ENCODE results near the gene JAK1.

JAK1 gene

DNA sequence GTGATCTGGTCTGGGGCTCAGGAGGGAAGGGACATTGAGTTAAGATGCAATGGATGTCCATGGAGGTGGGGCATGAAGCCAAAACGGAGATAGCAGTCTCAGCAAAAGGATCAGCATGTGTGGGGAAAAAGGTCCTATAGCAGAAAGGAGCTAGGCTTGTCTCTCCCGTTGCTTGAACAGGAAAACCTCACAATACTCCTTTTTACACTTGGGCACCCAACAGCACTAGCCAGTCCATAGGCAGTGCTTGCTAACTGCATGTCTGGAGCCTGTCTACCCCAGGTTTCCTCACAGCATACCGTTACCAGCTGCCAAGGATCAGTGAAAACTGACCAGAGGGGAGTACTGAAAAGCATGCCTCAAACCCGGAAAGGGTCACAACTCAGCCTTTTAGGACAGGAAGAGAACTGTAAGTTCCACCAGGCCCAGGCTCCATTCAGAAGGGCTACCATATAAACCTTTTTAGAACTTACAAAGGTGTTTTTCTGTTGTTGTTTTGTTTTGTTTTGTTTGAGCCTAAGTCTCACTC lies 78.6 kb downstream of the JAK1 start:
- DNase-seq (ENCODE audit: low read depth), result no peak
- H3K4me3 ChIP-seq (ENCODE audit: low read depth, low read length), result no peak overlapping the region
- TF ChIP-seq, protein P1, sequence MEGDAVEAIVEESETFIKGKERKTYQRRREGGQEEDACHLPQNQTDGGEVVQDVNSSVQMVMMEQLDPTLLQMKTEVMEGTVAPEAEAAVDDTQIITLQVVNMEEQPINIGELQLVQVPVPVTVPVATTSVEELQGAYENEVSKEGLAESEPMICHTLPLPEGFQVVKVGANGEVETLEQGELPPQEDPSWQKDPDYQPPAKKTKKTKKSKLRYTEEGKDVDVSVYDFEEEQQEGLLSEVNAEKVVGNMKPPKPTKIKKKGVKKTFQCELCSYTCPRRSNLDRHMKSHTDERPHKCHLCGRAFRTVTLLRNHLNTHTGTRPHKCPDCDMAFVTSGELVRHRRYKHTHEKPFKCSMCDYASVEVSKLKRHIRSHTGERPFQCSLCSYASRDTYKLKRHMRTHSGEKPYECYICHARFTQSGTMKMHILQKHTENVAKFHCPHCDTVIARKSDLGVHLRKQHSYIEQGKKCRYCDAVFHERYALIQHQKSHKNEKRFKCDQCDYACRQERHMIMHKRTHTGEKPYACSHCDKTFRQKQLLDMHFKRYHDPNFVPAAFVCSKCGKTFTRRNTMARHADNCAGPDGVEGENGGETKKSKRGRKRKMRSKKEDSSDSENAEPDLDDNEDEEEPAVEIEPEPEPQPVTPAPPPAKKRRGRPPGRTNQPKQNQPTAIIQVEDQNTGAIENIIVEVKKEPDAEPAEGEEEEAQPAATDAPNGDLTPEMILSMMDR (IDR thresholded peaks at IDR 0.05; ENCODE audit: low read depth, low read length, missing control alignments), result no peak

DNA sequence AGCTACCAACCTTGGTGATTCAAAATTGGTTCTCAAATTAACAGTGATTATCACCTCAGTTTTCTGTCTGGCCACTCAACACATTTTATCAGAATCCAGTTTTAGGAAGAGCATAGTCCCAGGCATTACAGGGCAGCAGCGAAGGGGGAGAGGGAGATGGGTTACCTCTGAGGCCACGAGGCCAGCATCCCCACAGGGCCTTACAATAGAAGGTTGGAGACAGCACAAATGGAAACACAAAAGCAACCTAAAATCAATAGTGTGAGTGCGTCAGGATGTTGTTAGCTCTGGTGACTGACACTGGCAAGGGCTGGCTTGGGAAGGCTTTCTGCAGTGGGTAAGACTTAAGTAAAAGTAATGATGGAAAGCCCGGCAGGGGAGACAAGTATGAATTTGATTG lies 79.5 kb downstream of the JAK1 start:
- no peak for DNase-seq (ENCODE audit: low read depth)
- TF ChIP-seq, protein P1 (IDR thresholded peaks at IDR 0.05; ENCODE audit: low read depth, low read length, missing control alignments), result no peak

DNA sequence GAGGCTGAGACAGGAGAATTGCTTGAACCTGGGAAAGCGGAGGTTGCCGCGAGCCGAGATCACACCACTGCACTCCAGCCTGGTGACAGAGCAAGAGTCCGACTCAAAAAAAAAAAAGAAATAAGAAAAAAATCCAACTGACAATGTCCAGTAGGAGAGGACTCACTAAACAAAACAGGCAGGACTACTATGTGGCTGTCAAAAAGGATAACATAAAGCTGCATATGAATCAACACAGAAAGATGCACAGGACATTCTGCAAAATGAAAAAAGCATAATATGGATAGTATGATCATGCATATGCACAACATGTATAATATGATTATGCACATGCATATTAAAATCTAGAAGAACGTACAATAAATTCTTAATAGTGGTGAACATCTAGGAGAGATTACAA lies 80.7 kb downstream of the JAK1 start:
- no peak for DNase-seq (ENCODE audit: low read depth)
- TF ChIP-seq, protein P1 (IDR thresholded peaks at IDR 0.05; ENCODE audit: low read depth, low read length, missing control alignments), result no peak
- H3K4me3 ChIP-seq (ENCODE audit: low read depth, low read length), result no peak overlapping the region

More for the DNA sequence above, 79.5 kb downstream of the JAK1 start:
- no peak overlapping the region for H3K4me3 ChIP-seq (ENCODE audit: low read depth, low read length)

DNA sequence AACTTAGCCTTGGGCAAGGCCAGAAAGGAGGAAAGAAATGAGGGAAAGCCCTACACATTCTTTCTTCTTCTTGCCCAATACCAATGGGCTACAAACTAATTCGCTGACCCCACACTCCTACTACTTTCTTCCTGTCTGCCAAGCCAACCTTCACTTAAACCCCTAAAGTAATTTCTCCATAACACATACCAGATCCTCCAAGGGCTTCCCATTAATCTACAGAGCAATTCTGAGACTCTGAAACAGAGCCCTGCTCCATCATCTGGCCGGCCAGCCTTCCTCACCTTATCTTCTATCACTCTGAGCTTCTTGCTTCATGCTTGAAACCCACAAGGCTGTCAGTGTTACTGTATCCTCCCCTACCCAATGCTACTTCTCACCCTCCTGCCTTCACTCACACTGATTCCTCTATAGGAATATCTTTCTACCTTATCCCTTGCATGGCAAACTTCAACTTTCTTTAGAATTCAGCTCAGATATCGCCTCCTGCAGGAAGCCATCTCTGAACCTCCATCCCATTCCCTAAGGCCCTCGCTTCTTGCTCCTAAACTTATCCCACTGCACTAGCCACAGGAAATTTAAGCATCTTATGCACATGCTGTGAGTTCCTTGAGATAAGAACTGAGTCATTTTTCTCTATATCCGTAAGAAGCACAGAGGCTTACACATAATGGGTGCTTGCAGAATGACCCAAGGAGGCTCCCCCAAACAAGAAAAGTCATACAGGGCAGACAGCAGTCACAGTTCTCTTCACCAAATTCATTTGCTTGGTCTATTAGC lies 81.9 kb downstream of the JAK1 start:
- H3K4me3 ChIP-seq (ENCODE audit: low read depth, low read length), result no peak overlapping the region
- DNase-seq (ENCODE audit: low read depth), result no peak
- TF ChIP-seq, protein P1 (IDR thresholded peaks at IDR 0.05; ENCODE audit: low read depth, low read length, missing control alignments), result no peak

DNA sequence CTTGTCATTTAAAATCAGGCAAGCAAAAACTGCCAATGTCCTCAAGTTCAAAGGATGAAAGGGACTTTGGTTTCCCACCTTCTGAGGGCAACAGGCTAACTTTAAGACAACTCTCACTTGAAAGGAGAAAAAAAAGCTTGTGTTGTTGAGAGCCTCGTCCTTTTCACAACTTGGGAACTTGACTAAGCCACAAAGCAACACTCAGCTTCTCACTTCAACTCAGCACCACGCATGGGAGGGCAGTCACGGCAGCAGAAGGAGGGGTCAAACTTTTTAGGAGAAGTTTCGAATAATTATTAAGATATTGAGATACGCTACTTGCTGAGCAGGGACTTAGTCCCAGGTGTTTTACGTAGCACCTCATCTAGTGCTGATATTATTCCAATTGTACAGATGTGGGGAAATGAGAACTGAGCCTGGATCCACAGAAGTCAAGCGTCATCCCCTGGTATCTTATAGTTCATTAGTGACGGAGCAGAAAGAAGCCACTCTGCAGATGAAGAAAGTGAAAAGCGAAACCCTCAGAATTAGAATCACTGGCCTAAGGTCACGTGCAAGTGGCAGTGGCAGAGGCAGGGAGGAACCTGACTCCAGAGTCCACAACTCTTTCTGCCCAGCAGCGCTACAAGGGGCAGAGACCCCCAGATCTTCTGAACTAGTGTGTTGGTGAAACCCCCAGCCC lies 83.6 kb downstream of the JAK1 start:
- TF ChIP-seq, protein P1 (IDR thresholded peaks at IDR 0.05; ENCODE audit: low read depth, low read length, missing control alignments), result no peak
- DNase-seq (ENCODE audit: low read depth), result no peak
- no peak overlapping the region for H3K4me3 ChIP-seq (ENCODE audit: low read depth, low read length)

DNA sequence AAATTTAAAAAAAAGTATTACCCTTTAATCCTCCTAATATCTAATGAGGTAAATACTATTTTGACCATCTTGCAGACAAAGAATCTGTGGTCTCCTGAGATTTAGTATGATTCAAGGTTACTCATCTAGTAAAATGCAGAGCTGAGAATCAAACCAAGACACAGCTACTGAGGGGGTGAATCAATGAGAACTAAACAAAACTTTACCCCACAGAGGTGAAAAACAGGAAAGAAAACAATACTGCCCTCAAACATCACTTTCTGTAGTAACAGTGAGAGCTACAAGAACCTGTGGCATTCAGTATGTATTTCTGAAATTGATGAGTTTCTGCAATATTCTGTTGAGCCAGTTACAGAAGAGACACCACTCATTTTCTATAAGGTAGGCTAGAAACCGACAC lies 85.1 kb downstream of the JAK1 start:
- DNase-seq (ENCODE audit: low read depth), result no peak
- no peak overlapping the region for H3K4me3 ChIP-seq (ENCODE audit: low read depth, low read length)
- TF ChIP-seq, protein P1 (IDR thresholded peaks at IDR 0.05; ENCODE audit: low read depth, low read length, missing control alignments), result no peak
